A673 (cell line): ENCODE results near the gene TUBB.

Experiments
- EZH2 ChIP-seq: fragments of 200-600 bp; sonication (generic); IDR thresholded peaks from 2 replicates; pipeline ENCODE4 v1.6.1; 2017; ENCODE audit warnings: borderline replicate concordance, low read depth, mild to moderate bottlenecking, mixed read lengths, antibody characterized with exemption, low read length; ENCODE audit not compliant: poor library complexity, severe bottlenecking
- TF ChIP-seq, protein P1 (sequence below): fragments of 300-800, 200-600 bp; sonication (generic); conservative IDR thresholded peaks from 2 replicates; pipeline ENCODE4 v1.5.1; 2017; ENCODE audit warnings: low read depth, mild to moderate bottlenecking, antibody characterized with exemption, low read length, moderate library complexity, mixed read lengths

DNA sequence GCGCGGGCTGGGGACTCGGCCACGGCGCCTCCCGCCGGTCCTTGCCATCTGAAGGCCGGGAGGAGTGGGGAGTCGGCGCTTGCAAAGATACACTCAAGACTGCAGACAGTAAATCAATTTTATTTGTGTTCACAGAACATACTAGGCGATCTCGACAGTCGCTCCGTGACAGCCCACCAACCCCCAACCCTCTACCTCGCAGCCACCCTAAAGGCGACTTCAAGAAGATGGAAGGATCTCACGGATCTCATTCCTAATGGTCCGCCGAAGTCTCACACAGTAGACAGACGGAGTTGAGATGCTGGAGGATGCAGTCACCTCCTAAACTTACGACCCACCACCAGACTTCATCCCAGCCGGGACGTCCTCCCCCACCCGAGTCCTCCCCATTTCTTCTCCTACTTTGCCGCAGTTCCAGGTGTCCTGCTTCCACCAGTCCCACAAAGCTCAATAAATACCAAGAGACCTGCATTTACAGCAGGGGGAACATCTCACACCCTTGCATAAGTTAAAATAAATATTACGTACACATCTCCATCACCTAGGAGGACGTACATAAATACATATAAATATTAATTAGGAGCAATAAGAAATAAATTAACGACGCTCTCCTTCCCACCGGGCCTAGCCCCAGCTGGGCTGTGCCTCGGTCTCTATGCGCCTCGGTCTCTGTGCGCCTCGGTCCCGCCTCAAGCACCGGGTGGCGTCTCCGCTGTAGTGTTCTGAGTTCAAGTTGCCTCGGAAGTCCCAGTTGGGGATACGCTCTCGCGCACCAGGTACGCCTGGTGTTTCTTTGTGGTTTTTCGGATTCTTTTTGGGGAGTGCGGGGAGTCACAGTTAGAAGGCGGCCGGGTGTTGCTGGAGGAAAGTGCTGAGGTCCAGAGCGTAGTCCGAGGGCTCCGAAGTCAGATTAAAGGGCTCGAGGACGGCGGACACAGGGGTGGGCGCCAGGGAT is 23.2 kb downstream of the TUBB start:
- TF ChIP-seq, protein P1, sequence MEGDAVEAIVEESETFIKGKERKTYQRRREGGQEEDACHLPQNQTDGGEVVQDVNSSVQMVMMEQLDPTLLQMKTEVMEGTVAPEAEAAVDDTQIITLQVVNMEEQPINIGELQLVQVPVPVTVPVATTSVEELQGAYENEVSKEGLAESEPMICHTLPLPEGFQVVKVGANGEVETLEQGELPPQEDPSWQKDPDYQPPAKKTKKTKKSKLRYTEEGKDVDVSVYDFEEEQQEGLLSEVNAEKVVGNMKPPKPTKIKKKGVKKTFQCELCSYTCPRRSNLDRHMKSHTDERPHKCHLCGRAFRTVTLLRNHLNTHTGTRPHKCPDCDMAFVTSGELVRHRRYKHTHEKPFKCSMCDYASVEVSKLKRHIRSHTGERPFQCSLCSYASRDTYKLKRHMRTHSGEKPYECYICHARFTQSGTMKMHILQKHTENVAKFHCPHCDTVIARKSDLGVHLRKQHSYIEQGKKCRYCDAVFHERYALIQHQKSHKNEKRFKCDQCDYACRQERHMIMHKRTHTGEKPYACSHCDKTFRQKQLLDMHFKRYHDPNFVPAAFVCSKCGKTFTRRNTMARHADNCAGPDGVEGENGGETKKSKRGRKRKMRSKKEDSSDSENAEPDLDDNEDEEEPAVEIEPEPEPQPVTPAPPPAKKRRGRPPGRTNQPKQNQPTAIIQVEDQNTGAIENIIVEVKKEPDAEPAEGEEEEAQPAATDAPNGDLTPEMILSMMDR: no peak
- no peak for TF ChIP-seq EZH2
